ENCODE results near the gene PXDC1.

PXDC1 gene

GRCh38 chr6:3747100-3747737 lies 4.3 kb downstream of the PXDC1 start:
- DNase-seq (ENCODE audit: low read depth in 2 of 2) = no peak

GRCh38 chr6:3746696-3747095 lies 4.8 kb downstream of the PXDC1 start:
- DNase-seq (ENCODE audit: low read depth in 2 of 2) = no peak

GRCh38 chr6:3746119-3746691 lies 5.3 kb downstream of the PXDC1 start:
- no peak for DNase-seq (ENCODE audit: low read depth in 2 of 2)

- DNase-seq (ENCODE audit: low read depth in 2 of 2) = no peak
These were observed 5.9 kb downstream of the PXDC1 start for GRCh38 chr6:3745566-3746118.

DNA sequence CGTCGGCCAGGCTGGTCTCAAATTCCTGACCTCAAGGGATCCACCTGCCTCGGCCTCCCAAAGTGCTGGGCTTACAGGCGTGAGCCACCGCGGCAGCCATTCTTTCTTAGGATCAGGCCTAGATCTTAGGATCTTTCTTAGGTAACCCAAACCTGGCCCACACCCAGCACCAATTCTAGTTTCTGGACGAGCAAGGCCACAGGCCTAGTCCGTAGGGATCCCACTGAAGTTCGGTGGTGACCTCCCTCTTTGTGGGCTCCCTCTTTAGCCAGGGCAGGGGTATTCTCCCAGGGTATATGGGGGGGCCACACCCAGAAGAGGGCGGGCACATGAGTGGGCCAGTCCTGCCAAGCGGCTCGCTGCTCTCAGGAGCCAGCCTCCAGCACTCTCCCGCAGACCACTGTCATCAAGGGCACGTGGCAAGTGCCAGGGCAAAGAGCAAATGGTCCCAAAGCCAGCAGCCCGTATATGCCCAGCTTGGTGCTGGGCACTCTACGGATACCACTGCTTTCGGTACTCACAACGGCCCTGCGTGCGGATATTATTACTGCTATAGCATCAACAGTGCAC lies 6.5 kb downstream of the PXDC1 start:
- DNase-seq (ENCODE audit: low read depth in 2 of 2) = no peak

GRCh38 chr6:3744211-3744900 lies 7.2 kb downstream of the PXDC1 start:
- DNase-seq (ENCODE audit: low read depth in 2 of 2) = no peak

- no peak for DNase-seq (ENCODE audit: low read depth in 2 of 2)
These were observed 8.0 kb downstream of the PXDC1 start for GRCh38 chr6:3743541-3743940.

DNA sequence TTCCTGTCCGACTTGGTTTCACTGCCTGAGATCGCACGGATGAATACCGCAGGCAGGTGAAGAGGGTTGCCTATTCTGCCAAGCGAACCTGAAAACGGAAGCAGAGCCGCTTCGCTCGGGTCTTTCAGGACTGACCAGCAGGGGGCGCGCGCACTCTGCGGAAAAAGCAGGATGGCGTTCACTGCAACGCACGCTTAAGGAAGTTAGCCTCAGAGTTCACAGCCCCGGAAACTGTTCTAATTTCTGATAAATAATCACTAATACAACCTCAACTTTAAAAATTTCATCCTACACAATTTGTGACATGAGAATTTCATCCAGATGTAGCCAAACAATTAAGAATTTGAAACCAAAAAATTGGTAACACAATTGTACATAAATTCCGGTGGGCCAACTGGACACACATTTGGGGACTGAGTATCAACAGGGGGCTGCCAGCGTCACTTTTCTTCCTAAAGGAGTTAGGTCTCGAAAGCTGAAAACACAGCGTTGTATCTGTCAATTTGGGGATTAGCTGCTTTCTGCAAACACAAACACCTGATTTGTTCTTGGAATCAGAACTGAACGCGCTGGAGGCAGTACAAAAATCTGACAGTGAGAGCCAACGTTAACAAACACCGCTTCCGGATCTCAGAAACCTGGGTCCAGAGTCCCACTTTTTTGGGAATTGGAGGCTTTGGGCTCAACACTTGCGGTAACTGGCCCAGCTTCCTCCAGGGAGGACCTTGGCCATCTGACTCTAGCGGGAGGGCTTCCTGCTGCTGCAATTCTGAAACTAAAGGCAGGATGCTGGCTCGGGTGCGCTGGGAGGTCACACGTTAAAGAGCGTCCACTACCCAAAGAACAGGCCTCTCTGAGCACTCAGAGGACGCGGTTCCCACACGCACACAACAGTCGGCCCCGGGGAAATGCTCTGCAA lies 8.8 kb downstream of the PXDC1 start:
- no peak for DNase-seq (ENCODE audit: low read depth in 2 of 2)

- no peak for DNase-seq (ENCODE audit: low read depth in 2 of 2)
These were observed 9.5 kb downstream of the PXDC1 start for GRCh38 chr6:3742076-3742425.

- no peak for DNase-seq (ENCODE audit: low read depth in 2 of 2)
These were observed 10.0 kb downstream of the PXDC1 start for GRCh38 chr6:3741477-3741871.

DNA sequence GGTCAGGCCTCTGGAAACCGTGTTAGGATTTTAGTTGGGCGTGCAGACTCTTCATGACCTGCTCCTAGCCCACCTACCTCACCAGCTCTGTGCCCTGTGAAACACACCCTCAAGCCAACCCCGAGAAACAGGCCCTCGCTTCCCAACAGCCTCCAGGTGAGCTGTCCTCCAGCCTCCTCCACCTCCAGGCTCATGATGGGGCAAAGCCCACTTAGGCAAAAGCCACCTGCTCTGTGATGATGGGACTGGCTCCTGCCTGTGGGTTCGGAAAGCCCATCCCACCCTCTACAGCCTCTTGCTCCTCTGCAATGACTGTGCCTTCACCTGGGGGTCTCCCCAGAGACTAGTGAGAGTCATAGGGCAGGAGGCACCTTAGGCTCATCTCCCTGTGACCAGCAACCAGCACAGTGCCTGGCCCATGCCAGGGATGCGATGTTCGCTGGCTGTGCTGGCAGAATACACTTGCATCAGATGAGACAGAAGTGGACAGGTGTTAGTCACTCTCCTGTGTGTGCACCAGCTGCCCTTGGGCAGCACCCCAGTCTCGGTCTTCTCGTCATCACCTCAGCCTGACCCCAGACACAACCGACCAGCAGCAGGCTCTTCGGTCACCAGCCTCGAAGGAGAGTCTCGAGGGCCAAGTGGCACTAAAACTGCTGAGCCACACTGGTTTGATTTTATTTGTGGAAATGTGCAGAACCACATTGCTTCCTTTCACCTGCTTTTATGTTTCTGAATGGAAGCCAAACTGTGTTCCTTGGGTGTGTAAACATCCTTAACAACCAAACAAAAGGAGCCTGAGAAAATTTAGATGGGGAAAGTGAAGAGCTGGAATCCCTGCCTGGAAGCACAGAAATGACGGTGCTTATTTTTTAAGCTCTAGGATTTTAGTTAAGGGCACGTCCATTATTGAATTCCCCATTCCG lies 10.7 kb downstream of the PXDC1 start:
- DNase-seq (ENCODE audit: low read depth in 2 of 2) = no peak

- no peak for DNase-seq (ENCODE audit: low read depth in 2 of 2)
These were observed 12.1 kb downstream of the PXDC1 start for GRCh38 chr6:3739311-3739897.

- DNase-seq (ENCODE audit: low read depth in 2 of 2) = no peak
These were observed 13.0 kb downstream of the PXDC1 start for GRCh38 chr6:3738381-3739131.

GRCh38 chr6:3737831-3738210 lies 13.7 kb downstream of the PXDC1 start:
- DNase-seq (ENCODE audit: low read depth in 2 of 2) = no peak

- DNase-seq (ENCODE audit: low read depth in 2 of 2) = no peak
These were observed 14.2 kb downstream of the PXDC1 start for GRCh38 chr6:3737149-3737830.

DNA sequence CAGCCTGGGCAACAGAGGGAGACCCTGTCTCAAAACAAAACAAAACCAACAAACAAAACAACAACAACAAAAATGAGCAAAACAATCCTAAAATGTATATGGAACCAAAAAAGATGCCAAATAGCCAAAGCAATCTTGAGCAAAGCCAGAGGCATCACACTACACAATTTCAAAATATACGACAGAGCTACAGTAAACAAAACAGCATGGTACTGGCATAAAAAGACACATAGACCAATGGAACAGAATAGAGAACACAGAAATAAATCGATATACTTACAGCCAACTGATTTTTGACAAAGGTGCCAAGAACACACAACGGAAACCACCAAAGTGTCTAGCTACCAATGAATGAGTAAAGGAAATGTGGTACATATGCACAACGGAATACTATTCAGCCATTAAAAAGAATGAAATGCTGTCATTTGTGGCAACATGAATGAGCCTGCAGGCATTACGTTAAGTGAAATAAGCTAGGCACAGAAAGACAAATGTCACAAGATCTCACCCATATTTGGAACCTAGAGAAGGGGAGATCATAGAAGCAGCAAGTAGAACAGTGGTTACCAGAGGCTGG lies 16.4 kb downstream of the PXDC1 start:
- no peak for DNase-seq (ENCODE audit: low read depth in 2 of 2)

- no peak for DNase-seq (ENCODE audit: low read depth in 2 of 2)
These were observed 17.5 kb downstream of the PXDC1 start for GRCh38 chr6:3734023-3734422.

DNA sequence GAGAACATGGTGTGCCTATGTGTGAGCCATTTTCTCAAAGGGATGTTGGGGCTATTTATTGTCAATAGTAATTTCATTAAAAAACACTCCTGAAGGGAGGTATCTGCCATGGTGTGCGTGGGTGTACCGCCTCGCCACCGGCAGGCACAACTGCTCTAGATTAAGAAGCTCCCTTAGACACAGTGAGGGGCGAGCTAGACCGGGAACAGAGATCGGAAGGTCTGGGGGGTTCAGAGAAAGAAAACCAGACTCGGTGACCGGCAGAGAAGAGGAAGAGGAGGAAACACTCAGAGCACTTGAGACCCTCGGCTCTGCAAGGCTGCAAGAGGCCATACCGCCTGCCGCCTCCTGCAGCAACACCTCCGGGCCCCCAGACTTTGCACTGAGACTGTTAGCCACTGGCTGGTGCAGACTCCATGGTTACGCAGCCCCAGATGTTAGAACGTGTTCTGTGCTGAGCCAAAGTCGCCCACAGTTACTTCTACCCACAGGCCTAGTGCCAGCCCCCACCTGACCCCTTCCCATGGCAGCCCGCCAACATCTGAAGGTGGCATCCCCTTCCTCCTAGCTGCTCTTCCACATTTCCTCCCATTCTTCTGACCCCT lies 18.1 kb downstream of the PXDC1 start:
- no peak for DNase-seq (ENCODE audit: low read depth in 2 of 2)

All from fibroblast of skin of left biceps (primary cell).